ENCODE results near the gene NFATC2IP.
"Not testable (repeated sequence)": the region's sequence is repeated elsewhere in the genome, so short reads cannot be mapped to it uniquely, and the experiment has no call there.

The NFATC2IP gene

GRCh38 chr16:28939825-28940224 lies 10.9 kb upstream of the NFATC2IP start:
- not testable (repeated sequence) for H3K36me3 ChIP-seq (ENCODE audit: control insufficient read depth, insufficient read depth, low read length); H3K27ac ChIP-seq (ENCODE audit: low read depth, low read length); H3K56ac ChIP-seq (ENCODE audit: low read length); DNase-seq; H4K8ac ChIP-seq (ENCODE audit: low read depth, low read length); H3K79me1 ChIP-seq (ENCODE audit: low read length); H3K4me1 ChIP-seq (ENCODE audit: control insufficient read depth, low read depth, low read length); H2BK5ac ChIP-seq (ENCODE audit: low read length); H2BK120ac ChIP-seq (ENCODE audit: low read depth, low read length); H3K4ac ChIP-seq (ENCODE audit: low read depth, low read length); H3K27me3 ChIP-seq (ENCODE audit: insufficient read depth, low read length, poor library complexity); H3K79me2 ChIP-seq (ENCODE audit: control insufficient read depth, insufficient read depth, low read length); H3K9ac ChIP-seq (ENCODE audit: low read length); H3K4me3 ChIP-seq (ENCODE audit: low read length); H3K18ac ChIP-seq (ENCODE audit: low read length); H4K5ac ChIP-seq (ENCODE audit: low read length); H3K23ac ChIP-seq (ENCODE audit: low read length); H3K4me2 ChIP-seq (ENCODE audit: low read length); H2BK15ac ChIP-seq (replicated peaks; ENCODE audit: low read depth); H2AK5ac ChIP-seq (ENCODE audit: low read length)
- WGBS (ENCODE audit: extremely low coverage, insufficient coverage, low lambda C conversion rate) = no CpG with 5 or more reads among the region's 7 CpGs

- Histone ChIP-seq H3K56ac (ENCODE audit: low read length) (no peak overlapping the region), H3K23ac (ENCODE audit: low read length) (no peak overlapping the region), H3K18ac (ENCODE audit: low read length) (no peak overlapping the region), H3K27ac (ENCODE audit: low read depth, low read length) (no peak overlapping the region), H4K8ac (ENCODE audit: low read depth, low read length) (no peak overlapping the region), H3K79me2 (ENCODE audit: control insufficient read depth, insufficient read depth, low read length) (no peaks in the 10 kb centered on the region), H3K4me3 (ENCODE audit: low read length) (no peak overlapping the region), H3K27me3 (ENCODE audit: insufficient read depth, low read length, poor library complexity) (no peaks in the 10 kb centered on the region), H2BK15ac (replicated peaks; ENCODE audit: low read depth) (no peak overlapping the region), H3K4ac (ENCODE audit: low read depth, low read length) (no peak overlapping the region), H3K4me2 (ENCODE audit: low read length) (no peak overlapping the region), H2BK120ac (ENCODE audit: low read depth, low read length) (no peak overlapping the region), H3K4me1 (ENCODE audit: control insufficient read depth, low read depth, low read length) (no peaks in the 10 kb centered on the region), H2AK5ac (ENCODE audit: low read length) (no peak overlapping the region), H4K5ac (ENCODE audit: low read length) (no peak overlapping the region), H3K9ac (ENCODE audit: low read length) (no peak overlapping the region), H3K79me1 (ENCODE audit: low read length) (no peaks in the 10 kb centered on the region), H3K36me3 (ENCODE audit: control insufficient read depth, insufficient read depth, low read length) (no peaks in the 10 kb centered on the region), H2BK5ac (ENCODE audit: low read length) (no peak overlapping the region)
- DNase-seq = no peak
Observed at GRCh38 chr16:28943281-28943680, 7.5 kb upstream of the NFATC2IP start.

GRCh38 chr16:28946681-28947080 lies 4.1 kb upstream of the NFATC2IP start:
- H2BK5ac ChIP-seq (ENCODE audit: low read length) = no peak overlapping the region
- H4K8ac ChIP-seq (ENCODE audit: low read depth, low read length) = no peak overlapping the region
- no peaks in the 10 kb centered on the region for H3K4me1 ChIP-seq (ENCODE audit: control insufficient read depth, low read depth, low read length)
- no peak overlapping the region for H3K4me3 ChIP-seq (ENCODE audit: low read length)
- H2AK5ac ChIP-seq (ENCODE audit: low read length) = no peak overlapping the region
- H3K27me3 ChIP-seq (ENCODE audit: insufficient read depth, low read length, poor library complexity) = no peaks in the 10 kb centered on the region
- H3K36me3 ChIP-seq (ENCODE audit: control insufficient read depth, insufficient read depth, low read length) = no peaks in the 10 kb centered on the region
- H4K5ac ChIP-seq (ENCODE audit: low read length) = no peak overlapping the region
- no peak for DNase-seq
- H2BK120ac ChIP-seq (ENCODE audit: low read depth, low read length) = no peak overlapping the region
- H3K4me2 ChIP-seq (ENCODE audit: low read length) = no peak overlapping the region
- no peak overlapping the region for H3K27ac ChIP-seq (ENCODE audit: low read depth, low read length)
- H2BK15ac ChIP-seq (replicated peaks; ENCODE audit: low read depth) = no peak overlapping the region
- H3K18ac ChIP-seq (ENCODE audit: low read length) = no peak overlapping the region
- peaks cover 3% of the 10 kb centered on the region for H3K79me1 ChIP-seq (ENCODE audit: low read length)
- no peak overlapping the region for H3K4ac ChIP-seq (ENCODE audit: low read depth, low read length)
- H3K79me2 ChIP-seq (ENCODE audit: control insufficient read depth, insufficient read depth, low read length) = peaks cover 5% of the 10 kb centered on the region
- no peak overlapping the region for H3K56ac ChIP-seq (ENCODE audit: low read length)
- H3K23ac ChIP-seq (ENCODE audit: low read length) = no peak overlapping the region
- WGBS (ENCODE audit: extremely low coverage, insufficient coverage, low lambda C conversion rate) = no CpG with 5 or more reads among the region's 4 CpGs
- H3K9ac ChIP-seq (ENCODE audit: low read length) = no peak overlapping the region

- H3K56ac ChIP-seq (ENCODE audit: low read length) = peak overlapping the region; percentile 91
- no peak overlapping the region for H2BK120ac ChIP-seq (ENCODE audit: low read depth, low read length)
- H2BK5ac ChIP-seq (ENCODE audit: low read length) = no peak overlapping the region
- H3K79me2 ChIP-seq (ENCODE audit: control insufficient read depth, insufficient read depth, low read length) = peaks cover 11% of the 10 kb centered on the region
- no peak overlapping the region for H4K5ac ChIP-seq (ENCODE audit: low read length)
- peaks cover 6% of the 10 kb centered on the region for H3K79me1 ChIP-seq (ENCODE audit: low read length)
- H4K8ac ChIP-seq (ENCODE audit: low read depth, low read length) = no peak overlapping the region
- H2AK5ac ChIP-seq (ENCODE audit: low read length) = no peak overlapping the region
- peak overlapping the region; percentile 91 for H3K18ac ChIP-seq (ENCODE audit: low read length)
- no CpG with 5 or more reads among the region's 17 CpGs for WGBS (ENCODE audit: extremely low coverage, insufficient coverage, low lambda C conversion rate)
- peak overlapping the region; percentile 79 for H3K4me3 ChIP-seq (ENCODE audit: low read length)
- H3K23ac ChIP-seq (ENCODE audit: low read length) = peak overlapping the region; percentile 15
- no peak overlapping the region for H2BK15ac ChIP-seq (replicated peaks; ENCODE audit: low read depth)
- peak overlapping the region; percentile 88 for H3K9ac ChIP-seq (ENCODE audit: low read length)
- H3K4me1 ChIP-seq (ENCODE audit: control insufficient read depth, low read depth, low read length) = peaks cover 2% of the 10 kb centered on the region
- H3K36me3 ChIP-seq (ENCODE audit: control insufficient read depth, insufficient read depth, low read length) = peaks cover 10% of the 10 kb centered on the region
- H3K4me2 ChIP-seq (ENCODE audit: low read length) = peak overlapping the region; percentile 42
- H3K27me3 ChIP-seq (ENCODE audit: insufficient read depth, low read length, poor library complexity) = no peaks in the 10 kb centered on the region
- H3K4ac ChIP-seq (ENCODE audit: low read depth, low read length) = peak overlapping the region; percentile 58
- H3K27ac ChIP-seq (ENCODE audit: low read depth, low read length) = peak overlapping the region; percentile 15
- peak; percentile 22 for DNase-seq
Observed at GRCh38 chr16:28951410-28951943, 740 bp downstream of the NFATC2IP start.

GRCh38 chr16:28958216-28958615 lies 7.5 kb downstream of the NFATC2IP start:
- peaks cover 4% of the 10 kb centered on the region for H3K79me1 ChIP-seq (ENCODE audit: low read length)
- H3K27ac ChIP-seq (ENCODE audit: low read depth, low read length) = no peak overlapping the region
- no peak overlapping the region for H3K18ac ChIP-seq (ENCODE audit: low read length)
- no peak overlapping the region for H2AK5ac ChIP-seq (ENCODE audit: low read length)
- no peak for DNase-seq
- no peak overlapping the region for H3K4me2 ChIP-seq (ENCODE audit: low read length)
- no peaks in the 10 kb centered on the region for H3K27me3 ChIP-seq (ENCODE audit: insufficient read depth, low read length, poor library complexity)
- H4K5ac ChIP-seq (ENCODE audit: low read length) = no peak overlapping the region
- no peak overlapping the region for H2BK15ac ChIP-seq (replicated peaks; ENCODE audit: low read depth)
- H3K36me3 ChIP-seq (ENCODE audit: control insufficient read depth, insufficient read depth, low read length) = peaks cover 21% of the 10 kb centered on the region
- no peak overlapping the region for H4K8ac ChIP-seq (ENCODE audit: low read depth, low read length)
- no peak overlapping the region for H3K4me3 ChIP-seq (ENCODE audit: low read length)
- H3K4me1 ChIP-seq (ENCODE audit: control insufficient read depth, low read depth, low read length) = no peaks in the 10 kb centered on the region
- no peak overlapping the region for H3K4ac ChIP-seq (ENCODE audit: low read depth, low read length)
- no peak overlapping the region for H2BK5ac ChIP-seq (ENCODE audit: low read length)
- no peak overlapping the region for H3K56ac ChIP-seq (ENCODE audit: low read length)
- H3K79me2 ChIP-seq (ENCODE audit: control insufficient read depth, insufficient read depth, low read length) = no peaks in the 10 kb centered on the region
- H2BK120ac ChIP-seq (ENCODE audit: low read depth, low read length) = no peak overlapping the region
- no peak overlapping the region for H3K9ac ChIP-seq (ENCODE audit: low read length)
- no peak overlapping the region for H3K23ac ChIP-seq (ENCODE audit: low read length)
- WGBS (ENCODE audit: extremely low coverage, insufficient coverage, low lambda C conversion rate) = no CpG with 5 or more reads among the region's 9 CpGs

- H3K36me3 ChIP-seq (ENCODE audit: control insufficient read depth, insufficient read depth, low read length) = peaks cover 23% of the 10 kb centered on the region
- H3K4ac ChIP-seq (ENCODE audit: low read depth, low read length) = no peak overlapping the region
- H2AK5ac ChIP-seq (ENCODE audit: low read length) = no peak overlapping the region
- H3K27me3 ChIP-seq (ENCODE audit: insufficient read depth, low read length, poor library complexity) = no peaks in the 10 kb centered on the region
- peaks cover 2% of the 10 kb centered on the region for H3K79me1 ChIP-seq (ENCODE audit: low read length)
- no peak overlapping the region for H4K5ac ChIP-seq (ENCODE audit: low read length)
- WGBS (ENCODE audit: extremely low coverage, insufficient coverage, low lambda C conversion rate) = no CpG with 5 or more reads among the region's 6 CpGs
- no peaks in the 10 kb centered on the region for H3K79me2 ChIP-seq (ENCODE audit: control insufficient read depth, insufficient read depth, low read length)
- no peak overlapping the region for H3K18ac ChIP-seq (ENCODE audit: low read length)
- no peak for DNase-seq
- H3K4me3 ChIP-seq (ENCODE audit: low read length) = no peak overlapping the region
- no peak overlapping the region for H2BK120ac ChIP-seq (ENCODE audit: low read depth, low read length)
- no peaks in the 10 kb centered on the region for H3K4me1 ChIP-seq (ENCODE audit: control insufficient read depth, low read depth, low read length)
- H2BK15ac ChIP-seq (replicated peaks; ENCODE audit: low read depth) = no peak overlapping the region
- H3K4me2 ChIP-seq (ENCODE audit: low read length) = no peak overlapping the region
- no peak overlapping the region for H3K27ac ChIP-seq (ENCODE audit: low read depth, low read length)
- H3K56ac ChIP-seq (ENCODE audit: low read length) = no peak overlapping the region
- no peak overlapping the region for H4K8ac ChIP-seq (ENCODE audit: low read depth, low read length)
- H3K9ac ChIP-seq (ENCODE audit: low read length) = no peak overlapping the region
- H3K23ac ChIP-seq (ENCODE audit: low read length) = no peak overlapping the region
- no peak overlapping the region for H2BK5ac ChIP-seq (ENCODE audit: low read length)
Observed at GRCh38 chr16:28958836-28959235, 8.1 kb downstream of the NFATC2IP start.
